GM12878 (cell line): ENCODE results near the gene ATAD2B. TPM values are rescaled to one million over a fixed set of nuclear protein-coding genes. Genes with fewer than 3 reads are reported as not detected.

Source experiments
- ATAC-seq: fragments of 200-7000 bp; cut with Tn5 transposase; 3 replicates; pipeline ENCODE4 v1.9.1; 2020; ENCODE audit warnings: mild to moderate bottlenecking, moderate library complexity
- BruUV-seq: library from RNA; stranded (reverse); fragments of 400-500 nt; replicated peaks from 2 replicates; lab custom pipeline; 2021; lab: Mats Ljungman, UMichigan
- CTCF ChIA-PET: fragments of 300-600 bp; sonication (Branson Sonifier 250); formaldehyde crosslinking; extraction: SDS; loops from one replicate; lab custom pipeline; 2021; ENCODE audit warnings: inconsistent platforms; lab: Yijun Ruan, JAX
- POLR2A ChIA-PET: fragments of 350-600 bp; formaldehyde crosslinking; extraction: SDS; loops from one replicate; lab custom pipeline; 2021; ENCODE audit warnings: inconsistent platforms; lab: Charles Lee
- RAD21 ChIA-PET: fragments of 300-600 bp; sonication (Branson Sonifier 250); formaldehyde crosslinking; loops from one replicate; lab custom pipeline; 2023; ENCODE audit warnings: antibody characterized with exemption; ENCODE audit not compliant: unreplicated experiment; lab: Charles Lee
- SMC1A ChIA-PET: fragments of 300-600 bp; sonication (Branson Sonifier 250); formaldehyde crosslinking; loops from one replicate; lab custom pipeline; 2023; ENCODE audit not compliant: unreplicated experiment, uncharacterized antibody; lab: Charles Lee
- DNase-seq: peaks from one replicate; pipeline ENCODE4 v3.0.0-alpha.2; 2011; ENCODE audit warnings: low read depth, low spot score
- FAIRE-seq: peaks from 3 replicates; lab custom pipeline; 2011; peaks lifted over from hg19 to GRCh38; lab: Jason Lieb, UNC
- H2AFZ ChIP-seq: 2 replicates; pipeline ENCODE4 v1.6.0; 2011; ENCODE audit warnings: low read depth, low read length, control low read depth; ENCODE audit not compliant: control insufficient read depth
- H3K27ac ChIP-seq: 2 replicates; pipeline ENCODE4 v1.5.1; 2011; ENCODE audit warnings: control low read depth; ENCODE audit not compliant: control insufficient read depth, insufficient read depth
- H3K27me3 ChIP-seq, 2 experiments: replicated peaks in 1 of 2; 2 replicates each; pipeline versions ENCODE4 v1.6.0 to v1.6.1; 2011; ENCODE audit warnings: low read length in 1 of 2; ENCODE audit not compliant: control insufficient read depth in 2 of 2, insufficient read depth in 2 of 2
- H3K36me3 ChIP-seq, 2 experiments: 2 replicates each; pipeline ENCODE4 v1.5.1; 2011; ENCODE audit warnings: low read length in 1 of 2; ENCODE audit not compliant: control insufficient read depth in 2 of 2, insufficient read depth in 2 of 2
- H3K4me1 ChIP-seq: 2 replicates; pipeline ENCODE4 v1.6.1; 2011; ENCODE audit warnings: mild to moderate bottlenecking, low read length, moderate library complexity, mixed read lengths; ENCODE audit not compliant: control insufficient read depth, insufficient read depth
- H3K4me2 ChIP-seq: 2 replicates; pipeline ENCODE4 v1.6.0; 2011; ENCODE audit warnings: control low read depth; ENCODE audit not compliant: control insufficient read depth, insufficient read depth
- H3K4me3 ChIP-seq: fragments of 200-600 bp; sonication (generic); 2 replicates; pipeline ENCODE4 v1.5.1; 2016
- H3K79me2 ChIP-seq: 2 replicates; pipeline ENCODE4 v1.6.0; 2011; ENCODE audit warnings: low read length; ENCODE audit not compliant: control insufficient read depth, insufficient read depth
- H3K9ac ChIP-seq: 2 replicates; pipeline ENCODE4 v1.8.0; 2011; ENCODE audit warnings: low read length, control low read depth, mixed read lengths; ENCODE audit not compliant: control insufficient read depth, insufficient read depth
- H3K9me3 ChIP-seq: replicated peaks from 3 replicates; pipeline ENCODE4 v1.5.1; 2011; ENCODE audit warnings: mild to moderate bottlenecking, low read length; ENCODE audit not compliant: control insufficient read depth, insufficient read depth
- H4K20me1 ChIP-seq: 2 replicates; pipeline ENCODE4 v1.6.0; 2011; ENCODE audit not compliant: control insufficient read depth, insufficient read depth
- KDM1A ChIP-seq: fragments of 200-600 bp; sonication (generic); IDR thresholded peaks from 2 replicates; pipeline ENCODE4 v1.6.1; 2016; ENCODE audit warnings: borderline replicate concordance
- NFIC ChIP-seq: IDR thresholded peaks from 2 replicates; pipeline ENCODE4 v1.6.1; 2012; ENCODE audit warnings: low read depth, mild to moderate bottlenecking, inconsistent platforms, low read length, moderate library complexity
- ZNF274 ChIP-seq: IDR thresholded peaks from one replicate; pipeline ENCODE4 v1.8.0; 2011; ENCODE audit not compliant: insufficient read length, insufficient read depth
- ZZZ3 ChIP-seq: IDR thresholded peaks from 2 replicates; pipeline ENCODE4 v1.6.1; 2011; ENCODE audit warnings: low read depth; ENCODE audit not compliant: control insufficient read depth, insufficient read length
- WGBS: methylation state at CpG from one replicate; pipeline ENCODE4 v1.1.6; 2016; ENCODE audit warnings: low lambda C conversion rate; ENCODE audit not compliant: insufficient replicate concordance, insufficient coverage; ENCODE audit errors: missing lambda C conversion rate; 5-methylcytosine and 5-hydroxymethylcytosine counted together
- in situ Hi-C: fragments of 300-500 bp; cut with MboI; formaldehyde crosslinking; loops from 9 replicates; pipeline ENCODE4 v1.14.3; 2018; ENCODE audit warnings: mixed read lengths
- intact Hi-C: fragments of 100-400 bp; cut with micrococcal nuclease; formaldehyde crosslinking; loops from one replicate; pipeline ENCODE4 v1.14.2; 2022; ENCODE audit not compliant: unreplicated experiment
- polyA plus RNA-seq, 11 experiments: library from polyadenylated mRNA; depleted of rRNA in 4 of 11; unstranded in 6 of 11; stranded (reverse) in 5 of 11; fragments of >200 nt; fragmentation: Nextera tagmentation in 4 of 11; fragmentation: Illumina TruSeq in 1 of 11; extraction: Ambion mirVana in 4 of 11; extraction: Trizol in 1 of 11; gene quantifications; 1 replicate in 1 of 11; 2 replicates in 10 of 11; pipeline versions ENCODE4 v1.2.1 to v1.2.3, GENCODE V29; 2011 to 2016; ENCODE audit warnings: inconsistent platforms in 2 of 11, missing spikeins in 2 of 11, low read depth in 1 of 11
- total RNA-seq, 4 experiments: library from RNA; depleted of rRNA in 3 of 4; stranded (reverse); fragments of >200 nt in 3 of 4; fragmentation: Illumina TruSeq in 1 of 4; extraction: Trizol in 1 of 4; gene quantifications; 2 replicates each; pipeline versions ENCODE4 v1.2.1 to v1.2.3, GENCODE V29; 2013 to 2021
- TF ChIP-seq, protein P1 (sequence below): IDR thresholded peaks from 2 replicates; pipeline ENCODE4 v1.6.1; 2011; ENCODE audit warnings: borderline replicate concordance, low read depth, mild to moderate bottlenecking, moderate library complexity, mixed read lengths, low read length; ENCODE audit not compliant: insufficient read depth; ENCODE audit errors: extremely low read length
- TF ChIP-seq, protein P2 (sequence below): fragments of 450-650 bp; IDR thresholded peaks from 2 replicates; pipeline ENCODE4 v1.6.1; 2016; ENCODE audit warnings: mild to moderate bottlenecking
- TF ChIP-seq, protein P3 (sequence below): fragments of 450-650 bp; formaldehyde crosslinking; IDR thresholded peaks from 2 replicates; pipeline ENCODE4 v1.4.0; 2022; ENCODE audit warnings: mild to moderate bottlenecking, moderate library complexity

ATAD2B gene
- total and polyA plus RNA-seq, 10 of the 15 experiments (the other 5 are each of a cell fraction or from before 2014, with no cell fraction given): 3.6 to 29.9 (median 16.8) TPM

DNA sequence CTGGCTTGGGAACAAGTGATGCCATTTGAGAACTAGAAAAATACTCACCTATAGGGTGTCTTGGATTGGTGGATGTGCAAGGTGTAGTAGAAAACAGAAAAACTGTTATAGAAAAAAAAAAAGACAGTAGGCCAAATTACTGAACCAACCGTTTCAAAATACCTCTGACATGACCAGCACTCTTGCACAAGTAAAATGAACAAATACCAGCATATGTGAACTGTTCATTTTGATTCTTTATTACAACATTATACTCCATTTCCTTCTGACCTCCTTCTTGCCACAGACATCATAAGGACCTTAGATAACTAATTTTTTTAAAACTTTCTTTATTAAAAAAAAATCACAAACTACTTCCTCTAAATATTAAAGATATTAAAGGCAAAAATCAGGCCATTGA, 125.5 kb downstream of the ATAD2B start:
- H2AFZ ChIP-seq: no peak overlapping the region
- FAIRE-seq (no peak), DNase-seq (no peak), ATAC-seq (no peak)
- no peaks in the 10 kb centered on the region for H3K9me3 ChIP-seq
- H3K27me3 ChIP-seq: no peaks in the 10 kb centered on the region
- H3K27ac ChIP-seq: no peak overlapping the region
- RAD21 ChIA-PET: no interaction called here
- no peak overlapping the region for H3K9ac ChIP-seq
- WGBS: 100% methylated on average over 1 of the region's 1 CpG
- no peaks in the 10 kb centered on the region for H3K79me2 ChIP-seq
- TF ChIP-seq ZZZ3 (no peak), KDM1A (no peak), NFIC (no peak), ZNF274 (no peak)
- TF ChIP-seq, protein P1, sequence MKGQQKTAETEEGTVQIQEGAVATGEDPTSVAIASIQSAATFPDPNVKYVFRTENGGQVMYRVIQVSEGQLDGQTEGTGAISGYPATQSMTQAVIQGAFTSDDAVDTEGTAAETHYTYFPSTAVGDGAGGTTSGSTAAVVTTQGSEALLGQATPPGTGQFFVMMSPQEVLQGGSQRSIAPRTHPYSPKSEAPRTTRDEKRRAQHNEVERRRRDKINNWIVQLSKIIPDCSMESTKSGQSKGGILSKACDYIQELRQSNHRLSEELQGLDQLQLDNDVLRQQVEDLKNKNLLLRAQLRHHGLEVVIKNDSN: no peak
- TF ChIP-seq, protein P2, sequence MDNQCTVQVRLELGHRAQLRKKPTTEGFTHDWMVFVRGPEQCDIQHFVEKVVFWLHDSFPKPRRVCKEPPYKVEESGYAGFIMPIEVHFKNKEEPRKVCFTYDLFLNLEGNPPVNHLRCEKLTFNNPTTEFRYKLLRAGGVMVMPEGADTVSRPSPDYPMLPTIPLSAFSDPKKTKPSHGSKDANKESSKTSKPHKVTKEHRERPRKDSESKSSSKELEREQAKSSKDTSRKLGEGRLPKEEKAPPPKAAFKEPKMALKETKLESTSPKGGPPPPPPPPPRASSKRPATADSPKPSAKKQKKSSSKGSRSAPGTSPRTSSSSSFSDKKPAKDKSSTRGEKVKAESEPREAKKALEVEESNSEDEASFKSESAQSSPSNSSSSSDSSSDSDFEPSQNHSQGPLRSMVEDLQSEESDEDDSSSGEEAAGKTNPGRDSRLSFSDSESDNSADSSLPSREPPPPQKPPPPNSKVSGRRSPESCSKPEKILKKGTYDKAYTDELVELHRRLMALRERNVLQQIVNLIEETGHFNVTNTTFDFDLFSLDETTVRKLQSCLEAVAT: no peak
- TF ChIP-seq, protein P3, sequence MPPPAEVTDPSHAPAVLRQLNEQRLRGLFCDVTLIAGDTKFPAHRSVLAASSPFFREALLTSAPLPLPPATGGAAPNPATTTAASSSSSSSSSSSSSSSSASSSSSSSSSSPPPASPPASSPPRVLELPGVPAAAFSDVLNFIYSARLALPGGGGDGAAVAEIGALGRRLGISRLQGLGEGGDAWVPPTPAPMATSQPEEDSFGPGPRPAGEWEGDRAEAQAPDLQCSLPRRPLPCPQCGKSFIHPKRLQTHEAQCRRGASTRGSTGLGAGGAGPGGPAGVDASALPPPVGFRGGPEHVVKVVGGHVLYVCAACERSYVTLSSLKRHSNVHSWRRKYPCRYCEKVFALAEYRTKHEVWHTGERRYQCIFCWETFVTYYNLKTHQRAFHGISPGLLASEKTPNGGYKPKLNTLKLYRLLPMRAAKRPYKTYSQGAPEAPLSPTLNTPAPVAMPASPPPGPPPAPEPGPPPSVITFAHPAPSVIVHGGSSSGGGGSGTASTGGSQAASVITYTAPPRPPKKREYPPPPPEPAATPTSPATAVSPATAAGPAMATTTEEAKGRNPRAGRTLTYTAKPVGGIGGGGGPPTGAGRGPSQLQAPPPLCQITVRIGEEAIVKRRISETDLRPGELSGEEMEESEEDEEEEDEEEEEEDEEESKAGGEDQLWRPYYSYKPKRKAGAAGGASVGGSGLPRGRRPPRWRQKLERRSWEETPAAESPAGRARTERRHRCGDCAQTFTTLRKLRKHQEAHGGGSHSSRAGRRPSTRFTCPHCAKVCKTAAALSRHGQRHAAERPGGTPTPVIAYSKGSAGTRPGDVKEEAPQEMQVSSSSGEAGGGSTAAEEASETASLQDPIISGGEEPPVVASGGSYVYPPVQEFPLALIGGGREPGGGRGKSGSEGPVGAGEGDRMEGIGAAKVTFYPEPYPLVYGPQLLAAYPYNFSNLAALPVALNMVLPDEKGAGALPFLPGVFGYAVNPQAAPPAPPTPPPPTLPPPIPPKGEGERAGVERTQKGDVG (CRISPR knock-in tag): no peak
- SMC1A ChIA-PET: interaction anchor here (0.7 to 1.5 kb wide), 5 partner anchors 9 to 261 kb away, joined by 3 to 6 read pairs (median 4); no protein-coding TSS in a partner anchor
- POLR2A ChIA-PET: no interaction called here
- 0 out of 4 replicates have a peak, but pooled peaks cover 0 to 3% of the 10 kb centered on the region in 2 experiments for H3K36me3 ChIP-seq
- no peaks in the 10 kb centered on the region for H3K4me1 ChIP-seq
- no peak overlapping the region for H3K4me3 ChIP-seq
- H3K4me2 ChIP-seq: no peak overlapping the region
- no peaks in the 10 kb centered on the region for H4K20me1 ChIP-seq
- CTCF ChIA-PET: interaction anchor here (1.8 kb wide), 1 partner anchor 23 kb away, joined by 6 read pairs; no protein-coding TSS in a partner anchor
- intact Hi-C loops (no loop called here), in situ Hi-C loops (no loop called here)
- no TSS peak for BruUV-seq
